ENCODE data around the gene IRF2BP1. TPM values are rescaled to one million over a fixed set of nuclear protein-coding genes. Genes with fewer than 3 reads are reported as not detected.

IRF2BP1 gene
- total and polyA plus RNA-seq, 2 of the 13 experiments (the other 11 are each of a cell fraction or from before 2014, with no cell fraction given): 4.3 to 14.3 TPM

DNA sequence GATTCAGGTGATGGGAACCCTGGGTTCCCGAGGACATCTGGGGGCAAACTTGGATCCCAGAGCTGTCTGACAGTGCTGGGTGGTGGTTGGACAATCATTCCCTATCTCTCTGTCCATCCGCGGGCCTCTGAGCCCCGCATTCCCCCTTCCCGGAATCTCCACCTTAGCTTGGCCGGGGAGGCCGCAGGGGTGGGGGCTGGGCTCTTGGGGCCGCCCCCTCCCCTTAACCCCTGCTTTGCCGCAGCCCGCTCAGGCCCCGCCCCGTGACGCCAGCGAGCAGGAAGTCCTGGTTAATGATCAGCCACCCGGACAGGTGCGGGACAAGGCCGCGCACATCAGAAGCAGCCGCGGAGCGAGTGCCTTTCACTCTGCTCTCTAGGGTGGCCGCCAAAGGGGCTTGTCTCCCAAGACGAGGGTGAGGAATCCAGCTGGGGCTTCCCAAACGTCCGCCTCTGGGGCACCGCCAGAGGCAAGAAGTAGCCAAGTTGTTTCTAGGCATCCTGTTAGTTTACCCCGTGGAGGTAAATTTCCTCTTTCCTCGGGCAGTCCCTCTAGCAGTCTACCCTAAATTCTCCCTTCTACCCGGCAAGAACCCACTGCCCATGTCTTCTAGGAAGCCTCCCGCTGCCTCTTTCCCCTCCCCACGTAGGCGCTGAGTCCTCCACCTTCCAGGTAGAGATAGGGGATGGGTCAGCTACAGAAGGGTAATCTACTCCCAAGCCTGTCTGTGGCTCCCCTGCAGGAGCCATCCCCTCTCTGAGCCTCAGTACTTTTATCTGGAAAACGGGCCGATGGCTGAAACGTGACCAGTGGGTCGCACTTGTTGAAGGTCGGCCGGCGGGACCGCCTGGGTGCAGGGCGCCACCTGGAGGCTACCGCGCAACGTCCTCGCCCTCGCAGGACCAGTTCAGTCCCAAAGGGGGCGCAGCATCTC, 3.0 kb downstream of the IRF2BP1 start (continued):
- TF ChIP-seq, protein P1, sequence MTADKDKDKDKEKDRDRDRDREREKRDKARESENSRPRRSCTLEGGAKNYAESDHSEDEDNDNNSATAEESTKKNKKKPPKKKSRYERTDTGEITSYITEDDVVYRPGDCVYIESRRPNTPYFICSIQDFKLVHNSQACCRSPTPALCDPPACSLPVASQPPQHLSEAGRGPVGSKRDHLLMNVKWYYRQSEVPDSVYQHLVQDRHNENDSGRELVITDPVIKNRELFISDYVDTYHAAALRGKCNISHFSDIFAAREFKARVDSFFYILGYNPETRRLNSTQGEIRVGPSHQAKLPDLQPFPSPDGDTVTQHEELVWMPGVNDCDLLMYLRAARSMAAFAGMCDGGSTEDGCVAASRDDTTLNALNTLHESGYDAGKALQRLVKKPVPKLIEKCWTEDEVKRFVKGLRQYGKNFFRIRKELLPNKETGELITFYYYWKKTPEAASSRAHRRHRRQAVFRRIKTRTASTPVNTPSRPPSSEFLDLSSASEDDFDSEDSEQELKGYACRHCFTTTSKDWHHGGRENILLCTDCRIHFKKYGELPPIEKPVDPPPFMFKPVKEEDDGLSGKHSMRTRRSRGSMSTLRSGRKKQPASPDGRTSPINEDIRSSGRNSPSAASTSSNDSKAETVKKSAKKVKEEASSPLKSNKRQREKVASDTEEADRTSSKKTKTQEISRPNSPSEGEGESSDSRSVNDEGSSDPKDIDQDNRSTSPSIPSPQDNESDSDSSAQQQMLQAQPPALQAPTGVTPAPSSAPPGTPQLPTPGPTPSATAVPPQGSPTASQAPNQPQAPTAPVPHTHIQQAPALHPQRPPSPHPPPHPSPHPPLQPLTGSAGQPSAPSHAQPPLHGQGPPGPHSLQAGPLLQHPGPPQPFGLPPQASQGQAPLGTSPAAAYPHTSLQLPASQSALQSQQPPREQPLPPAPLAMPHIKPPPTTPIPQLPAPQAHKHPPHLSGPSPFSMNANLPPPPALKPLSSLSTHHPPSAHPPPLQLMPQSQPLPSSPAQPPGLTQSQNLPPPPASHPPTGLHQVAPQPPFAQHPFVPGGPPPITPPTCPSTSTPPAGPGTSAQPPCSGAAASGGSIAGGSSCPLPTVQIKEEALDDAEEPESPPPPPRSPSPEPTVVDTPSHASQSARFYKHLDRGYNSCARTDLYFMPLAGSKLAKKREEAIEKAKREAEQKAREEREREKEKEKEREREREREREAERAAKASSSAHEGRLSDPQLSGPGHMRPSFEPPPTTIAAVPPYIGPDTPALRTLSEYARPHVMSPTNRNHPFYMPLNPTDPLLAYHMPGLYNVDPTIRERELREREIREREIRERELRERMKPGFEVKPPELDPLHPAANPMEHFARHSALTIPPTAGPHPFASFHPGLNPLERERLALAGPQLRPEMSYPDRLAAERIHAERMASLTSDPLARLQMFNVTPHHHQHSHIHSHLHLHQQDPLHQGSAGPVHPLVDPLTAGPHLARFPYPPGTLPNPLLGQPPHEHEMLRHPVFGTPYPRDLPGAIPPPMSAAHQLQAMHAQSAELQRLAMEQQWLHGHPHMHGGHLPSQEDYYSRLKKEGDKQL (CRISPR knock-in tag; IDR thresholded peaks at IDR 0.05; ENCODE audit: low read depth): 0 out of 2 replicates have a peak, but pooled peaks have one; percentile 25
- TF ChIP-seq CHCHD3 (CRISPR knock-in tag; IDR thresholded peaks at IDR 0.05): no peak; the same call in 1 of the 2 replicates
- TF ChIP-seq, protein P2, sequence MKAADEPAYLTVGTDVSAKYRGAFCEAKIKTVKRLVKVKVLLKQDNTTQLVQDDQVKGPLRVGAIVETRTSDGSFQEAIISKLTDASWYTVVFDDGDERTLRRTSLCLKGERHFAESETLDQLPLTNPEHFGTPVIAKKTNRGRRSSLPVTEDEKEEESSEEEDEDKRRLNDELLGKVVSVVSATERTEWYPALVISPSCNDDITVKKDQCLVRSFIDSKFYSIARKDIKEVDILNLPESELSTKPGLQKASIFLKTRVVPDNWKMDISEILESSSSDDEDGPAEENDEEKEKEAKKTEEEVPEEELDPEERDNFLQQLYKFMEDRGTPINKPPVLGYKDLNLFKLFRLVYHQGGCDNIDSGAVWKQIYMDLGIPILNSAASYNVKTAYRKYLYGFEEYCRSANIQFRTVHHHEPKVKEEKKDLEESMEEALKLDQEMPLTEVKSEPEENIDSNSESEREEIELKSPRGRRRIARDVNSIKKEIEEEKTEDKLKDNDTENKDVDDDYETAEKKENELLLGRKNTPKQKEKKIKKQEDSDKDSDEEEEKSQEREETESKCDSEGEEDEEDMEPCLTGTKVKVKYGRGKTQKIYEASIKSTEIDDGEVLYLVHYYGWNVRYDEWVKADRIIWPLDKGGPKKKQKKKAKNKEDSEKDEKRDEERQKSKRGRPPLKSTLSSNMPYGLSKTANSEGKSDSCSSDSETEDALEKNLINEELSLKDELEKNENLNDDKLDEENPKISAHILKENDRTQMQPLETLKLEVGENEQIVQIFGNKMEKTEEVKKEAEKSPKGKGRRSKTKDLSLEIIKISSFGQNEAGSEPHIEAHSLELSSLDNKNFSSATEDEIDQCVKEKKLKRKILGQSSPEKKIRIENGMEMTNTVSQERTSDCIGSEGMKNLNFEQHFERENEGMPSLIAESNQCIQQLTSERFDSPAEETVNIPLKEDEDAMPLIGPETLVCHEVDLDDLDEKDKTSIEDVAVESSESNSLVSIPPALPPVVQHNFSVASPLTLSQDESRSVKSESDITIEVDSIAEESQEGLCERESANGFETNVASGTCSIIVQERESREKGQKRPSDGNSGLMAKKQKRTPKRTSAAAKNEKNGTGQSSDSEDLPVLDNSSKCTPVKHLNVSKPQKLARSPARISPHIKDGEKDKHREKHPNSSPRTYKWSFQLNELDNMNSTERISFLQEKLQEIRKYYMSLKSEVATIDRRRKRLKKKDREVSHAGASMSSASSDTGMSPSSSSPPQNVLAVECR (CRISPR knock-in tag; IDR thresholded peaks at IDR 0.05; ENCODE audit: borderline replicate concordance): peak; percentile 56; the same call in 1 of the 2 replicates
- TF ChIP-seq U2AF2 (IDR thresholded peaks at IDR 0.05; ENCODE audit: low read depth, low read length): no peak
- 0 out of 2 replicates have a peak, but pooled peaks have one; percentile 19 for TF ChIP-seq PLSCR1 (CRISPR knock-in tag; IDR thresholded peaks at IDR 0.05; ENCODE audit: borderline replicate concordance)
- no peak; the same call in 1 of the 2 replicates for TF ChIP-seq ZNF709 (CRISPR knock-in tag; IDR thresholded peaks at IDR 0.05)
- TF ChIP-seq, protein P3, sequence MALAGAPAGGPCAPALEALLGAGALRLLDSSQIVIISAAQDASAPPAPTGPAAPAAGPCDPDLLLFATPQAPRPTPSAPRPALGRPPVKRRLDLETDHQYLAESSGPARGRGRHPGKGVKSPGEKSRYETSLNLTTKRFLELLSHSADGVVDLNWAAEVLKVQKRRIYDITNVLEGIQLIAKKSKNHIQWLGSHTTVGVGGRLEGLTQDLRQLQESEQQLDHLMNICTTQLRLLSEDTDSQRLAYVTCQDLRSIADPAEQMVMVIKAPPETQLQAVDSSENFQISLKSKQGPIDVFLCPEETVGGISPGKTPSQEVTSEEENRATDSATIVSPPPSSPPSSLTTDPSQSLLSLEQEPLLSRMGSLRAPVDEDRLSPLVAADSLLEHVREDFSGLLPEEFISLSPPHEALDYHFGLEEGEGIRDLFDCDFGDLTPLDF (CRISPR knock-in tag; IDR thresholded peaks at IDR 0.05): peak; percentile 22; the same call in 1 of the 2 replicates
- no peak for TF ChIP-seq NFRKB (IDR thresholded peaks at IDR 0.05)
- no peak for TF ChIP-seq ZNF619 (CRISPR knock-in tag; IDR thresholded peaks at IDR 0.05)
- TF ChIP-seq, protein P4, sequence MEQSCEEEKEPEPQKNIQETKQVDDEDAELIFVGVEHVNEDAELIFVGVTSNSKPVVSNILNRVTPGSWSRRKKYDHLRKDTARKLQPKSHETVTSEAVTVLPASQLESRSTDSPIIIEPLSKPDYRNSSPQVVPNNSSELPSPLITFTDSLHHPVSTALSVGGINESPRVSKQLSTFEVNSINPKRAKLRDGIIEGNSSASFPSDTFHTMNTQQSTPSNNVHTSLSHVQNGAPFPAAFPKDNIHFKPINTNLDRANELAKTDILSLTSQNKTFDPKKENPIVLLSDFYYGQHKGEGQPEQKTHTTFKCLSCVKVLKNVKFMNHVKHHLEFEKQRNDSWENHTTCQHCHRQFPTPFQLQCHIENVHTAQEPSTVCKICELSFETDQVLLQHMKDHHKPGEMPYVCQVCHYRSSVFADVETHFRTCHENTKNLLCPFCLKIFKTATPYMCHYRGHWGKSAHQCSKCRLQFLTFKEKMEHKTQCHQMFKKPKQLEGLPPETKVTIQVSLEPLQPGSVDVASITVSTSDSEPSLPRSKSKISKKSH (CRISPR knock-in tag; IDR thresholded peaks at IDR 0.05; ENCODE audit: borderline replicate concordance): no peak; the same call in 1 of the 2 replicates
- no peak for TF ChIP-seq NFE2L1 (CRISPR knock-in tag; IDR thresholded peaks at IDR 0.05; ENCODE audit: borderline replicate concordance)

All from HepG2 (cell line).